IgD-negative memory B cell (primary cell): ENCODE results near the gene SYTL1. TPM values are rescaled to one million over a fixed set of nuclear protein-coding genes. Genes with fewer than 3 reads are reported as not detected.

Experiments used
- H3K27ac Mint-ChIP-seq, 3 donors: one replicate each; pipeline ENCODE4 v1.8.0; 2020 to 2022; ENCODE audit warnings: mild to moderate bottlenecking in 3 of 3, mixed read lengths in 3 of 3, moderate library complexity in 1 of 3
- H3K27me3 Mint-ChIP-seq: one replicate; pipeline ENCODE4 v1.8.0; 2021; ENCODE audit warnings: mixed read lengths
- H3K36me3 Mint-ChIP-seq: one replicate; pipeline ENCODE4 v1.8.0; 2020; ENCODE audit warnings: mild to moderate bottlenecking, mixed read lengths
- H3K4me1 Mint-ChIP-seq, 3 donors: one replicate each; pipeline ENCODE4 v1.8.0; 2020 to 2022; ENCODE audit warnings: mixed read lengths in 3 of 3, mild to moderate bottlenecking in 1 of 3
- H3K4me3 Mint-ChIP-seq, 4 donors: one replicate each; pipeline ENCODE4 v1.8.0; 2020 to 2022; ENCODE audit warnings: mild to moderate bottlenecking in 4 of 4, mixed read lengths in 4 of 4, moderate library complexity in 3 of 4
- H3K9me3 Mint-ChIP-seq, 3 donors: one replicate each; pipeline ENCODE4 v1.8.0; 2020 to 2021; ENCODE audit warnings: mixed read lengths in 3 of 3, mild to moderate bottlenecking in 1 of 3
- polyA plus RNA-seq: library from polyadenylated mRNA; unstranded; fragments of 300-500 nt; fragmentation: Illumina TruSeq; gene quantifications from one replicate; pipeline ENCODE4 v1.2.3, GENCODE V29; 2021

SYTL1 gene
- polyA plus RNA-seq, 1 donor from 2014 or later = 130 TPM

DNA sequence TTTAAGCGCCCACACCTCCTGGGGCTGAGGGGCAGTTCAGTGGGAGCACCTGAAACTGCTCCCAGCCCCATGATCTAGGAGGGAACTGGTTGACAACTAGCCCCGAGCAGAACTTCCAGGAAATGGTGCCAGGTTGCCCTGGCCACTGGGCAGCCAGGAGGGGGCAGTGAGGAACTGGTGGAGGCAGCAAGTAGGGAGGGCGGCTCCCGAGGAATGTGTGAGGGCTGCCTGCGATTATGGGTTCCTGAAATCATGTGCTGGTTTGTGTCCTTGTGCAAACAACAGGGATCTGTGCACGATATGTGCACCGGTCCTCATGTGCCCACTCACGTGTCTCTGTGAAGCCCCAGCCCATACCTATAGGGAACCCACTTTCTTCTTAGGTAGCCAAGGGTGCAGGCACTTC lies 60.5 kb downstream of the SYTL1 start:
- Mint-ChIP-seq H3K27me3 (no peaks in the 10 kb centered on the region), H3K27ac (peak overlapping the region; percentile 10 to 94 (median 93)), H3K4me1 (peaks cover 30 to 36% (median 32%) of the 10 kb centered on the region in 3 donors), H3K9me3 (no peaks in the 10 kb centered on the region), H3K4me3 (peak overlapping the region in 3 of 4 donors; percentile 41 to 82 (median 79)), H3K36me3 (peaks cover 2% of the 10 kb centered on the region)

DNA sequence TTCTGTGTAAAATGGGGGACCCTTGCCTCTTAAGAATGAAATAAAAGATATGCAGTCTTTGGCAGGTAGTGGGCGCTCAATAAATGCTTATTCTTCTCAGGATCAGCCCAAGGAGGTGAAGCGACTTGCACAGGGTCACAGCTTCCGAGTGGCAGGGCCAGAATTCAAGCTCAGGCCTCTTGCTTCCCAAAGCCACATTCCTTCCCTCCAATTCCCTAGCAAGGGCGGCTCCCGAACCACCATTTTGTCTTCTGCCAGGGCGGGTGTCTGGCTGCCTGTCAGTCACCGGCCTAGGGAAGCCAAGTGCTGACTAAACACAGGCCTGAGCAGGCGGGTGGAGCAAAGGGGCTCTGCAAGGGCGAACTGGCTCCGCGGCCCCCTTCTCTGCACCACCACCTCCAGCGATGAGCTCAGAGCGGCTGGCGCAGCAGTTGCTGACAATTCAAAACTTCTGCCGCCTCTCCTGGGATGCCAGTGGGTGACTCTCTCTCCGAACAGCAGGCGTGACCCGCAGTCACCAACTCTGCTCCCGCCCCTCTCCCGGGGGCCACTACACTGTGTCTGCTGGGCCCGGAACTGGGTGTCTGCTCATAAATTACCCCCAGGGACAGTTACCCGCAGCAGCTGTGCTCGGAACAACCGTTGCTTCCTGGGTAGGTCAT lies 61.4 kb downstream of the SYTL1 start:
- H3K4me1 Mint-ChIP-seq = peaks cover 32 to 39% (median 35%) of the 10 kb centered on the region in 3 donors
- no peaks in the 10 kb centered on the region for H3K27me3 Mint-ChIP-seq
- peak overlapping the region; percentile 70 to 90 (median 80) for H3K4me3 Mint-ChIP-seq
- H3K36me3 Mint-ChIP-seq = peaks cover 5% of the 10 kb centered on the region
- peak overlapping the region; percentile 10 to 94 (median 93) for H3K27ac Mint-ChIP-seq
- no peaks in the 10 kb centered on the region for H3K9me3 Mint-ChIP-seq

Other genes starting within 250 kb of the SYTL1 start
- 8.9 TPM for gene SLC9A1, start 186.9 kb upstream of the SYTL1 start, polyA plus RNA-seq
- gene WDTC1, start 107.4 kb upstream of the SYTL1 start, polyA plus RNA-seq = 8.5 TPM
- gene TMEM222, start 19.9 kb upstream of the SYTL1 start, polyA plus RNA-seq = 68.0 TPM
- 3.9 TPM for gene MAP3K6, start 24.9 kb downstream of the SYTL1 start, polyA plus RNA-seq
- gene FCN3, start 32.8 kb downstream of the SYTL1 start, polyA plus RNA-seq = not detected
- not detected for gene CD164L2, start 41.3 kb downstream of the SYTL1 start, polyA plus RNA-seq
- gene GPR3, start 50.6 kb downstream of the SYTL1 start, polyA plus RNA-seq = 0.16 TPM
- gene WASF2, start 148.1 kb downstream of the SYTL1 start, polyA plus RNA-seq = 105 TPM